DND-41 (cell line): ENCODE measurements around the gene ARF4.
A peak's percentile ranks its signal among the peaks of the same experiment; 100 is the strongest.

Experiments
- ATAC-seq: fragments of 200-7000 bp; cut with Tn5 transposase; 3 replicates; pipeline ENCODE4 v1.9.1; 2021; ENCODE audit warnings: low read depth; ENCODE audit not compliant: insufficient read depth
- DNase-seq: peaks from one replicate; pipeline ENCODE4 v3.0.0-alpha.2; 2020
- H2AFZ ChIP-seq: 2 replicates; pipeline ENCODE4 v1.6.0; 2012; ENCODE audit warnings: low read depth, low read length
- H3K27ac ChIP-seq: 2 replicates; pipeline ENCODE4 v1.5.1; 2012; ENCODE audit warnings: low read length, inconsistent platforms
- H3K27me3 ChIP-seq: fragments of 200-600 bp; sonication (generic); 2 replicates; pipeline ENCODE4 v1.6.0; 2012; ENCODE audit warnings: low read length, mild to moderate bottlenecking, inconsistent platforms; ENCODE audit not compliant: insufficient read depth, poor library complexity
- H3K36me3 ChIP-seq: 2 replicates; pipeline ENCODE4 v1.5.1; 2012; ENCODE audit warnings: low read length, inconsistent platforms; ENCODE audit not compliant: insufficient read depth
- H3K4me1 ChIP-seq: 2 replicates; pipeline ENCODE4 v1.5.1; 2012; ENCODE audit warnings: mild to moderate bottlenecking, low read length; ENCODE audit not compliant: insufficient read depth
- H3K4me2 ChIP-seq: 2 replicates; pipeline ENCODE4 v1.6.0; 2012; ENCODE audit warnings: mild to moderate bottlenecking, moderate library complexity, low read length, inconsistent platforms; ENCODE audit not compliant: insufficient read depth
- H3K4me3 ChIP-seq, 2 experiments: fragments of 200-600 bp in 1 of 2; shearing (Covaris generic) in 1 of 2; 2 replicates each; pipeline ENCODE4 v1.5.1; 2012 to 2016; ENCODE audit warnings: inconsistent platforms in 2 of 2, low read length in 2 of 2, mild to moderate bottlenecking in 2 of 2, low read depth in 1 of 2, moderate library complexity in 1 of 2
- H3K79me2 ChIP-seq: 2 replicates; pipeline ENCODE4 v1.6.0; 2012; ENCODE audit warnings: low read length, inconsistent platforms; ENCODE audit not compliant: insufficient read depth
- H3K9ac ChIP-seq: 2 replicates; pipeline ENCODE4 v1.6.0; 2012; ENCODE audit warnings: low read depth, mild to moderate bottlenecking, inconsistent platforms, low read length, moderate library complexity
- H3K9me3 ChIP-seq: 2 replicates; pipeline ENCODE4 v1.5.1; 2012; ENCODE audit warnings: low read length, moderate library complexity, mild to moderate bottlenecking, inconsistent platforms; ENCODE audit not compliant: insufficient read depth, severe bottlenecking
- H4K20me1 ChIP-seq: 2 replicates; pipeline ENCODE4 v1.6.0; 2012; ENCODE audit warnings: low read length; ENCODE audit not compliant: insufficient read depth
- EZH2 ChIP-seq: IDR thresholded peaks from 3 replicates; pipeline ENCODE4 v1.6.1; 2012; ENCODE audit warnings: borderline replicate concordance, low read depth, mild to moderate bottlenecking, moderate library complexity, low read length, inconsistent platforms; ENCODE audit not compliant: severe bottlenecking
- TF ChIP-seq, protein P1 (sequence below): IDR thresholded peaks from 2 replicates; pipeline ENCODE4 v1.5.1; 2012; ENCODE audit warnings: borderline replicate concordance, low read length, moderate library complexity, mild to moderate bottlenecking; ENCODE audit not compliant: poor library complexity, severe bottlenecking; ENCODE audit errors: extremely low read depth

The ARF4 gene

GRCh38 chr3:57597127-57597923, at the start of gene ARF4:
Gene ARF4 (minus strand): TSS chr3:57597344. CDS start chr3:57597140, 204 bp downstream.
- peak within 1 kb of the TSS; percentile 96 for H2AFZ ChIP-seq
- H3K9ac ChIP-seq = peak within 1 kb of the TSS; percentile 74
- no peaks in the 10 kb centered on the region for H3K9me3 ChIP-seq
- H3K4me3 ChIP-seq = peak within 1 kb of the TSS; percentile 83 to 87
- peak; percentile 100 for DNase-seq
- peaks cover 48% of the 10 kb centered on the region for H3K4me1 ChIP-seq
- no peaks in the 10 kb centered on the region for H3K27me3 ChIP-seq
- H3K4me2 ChIP-seq = peak within 1 kb of the TSS; percentile 73
- ATAC-seq = peak; percentile 93
- TF ChIP-seq, protein P1, sequence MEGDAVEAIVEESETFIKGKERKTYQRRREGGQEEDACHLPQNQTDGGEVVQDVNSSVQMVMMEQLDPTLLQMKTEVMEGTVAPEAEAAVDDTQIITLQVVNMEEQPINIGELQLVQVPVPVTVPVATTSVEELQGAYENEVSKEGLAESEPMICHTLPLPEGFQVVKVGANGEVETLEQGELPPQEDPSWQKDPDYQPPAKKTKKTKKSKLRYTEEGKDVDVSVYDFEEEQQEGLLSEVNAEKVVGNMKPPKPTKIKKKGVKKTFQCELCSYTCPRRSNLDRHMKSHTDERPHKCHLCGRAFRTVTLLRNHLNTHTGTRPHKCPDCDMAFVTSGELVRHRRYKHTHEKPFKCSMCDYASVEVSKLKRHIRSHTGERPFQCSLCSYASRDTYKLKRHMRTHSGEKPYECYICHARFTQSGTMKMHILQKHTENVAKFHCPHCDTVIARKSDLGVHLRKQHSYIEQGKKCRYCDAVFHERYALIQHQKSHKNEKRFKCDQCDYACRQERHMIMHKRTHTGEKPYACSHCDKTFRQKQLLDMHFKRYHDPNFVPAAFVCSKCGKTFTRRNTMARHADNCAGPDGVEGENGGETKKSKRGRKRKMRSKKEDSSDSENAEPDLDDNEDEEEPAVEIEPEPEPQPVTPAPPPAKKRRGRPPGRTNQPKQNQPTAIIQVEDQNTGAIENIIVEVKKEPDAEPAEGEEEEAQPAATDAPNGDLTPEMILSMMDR = peak; percentile 55
- no peak for TF ChIP-seq EZH2
- H3K36me3 ChIP-seq = peaks cover 15% of the 10 kb centered on the region
- peak within 1 kb of the TSS; percentile 89 for H3K27ac ChIP-seq
- peaks cover 39% of the 10 kb centered on the region for H4K20me1 ChIP-seq
- H3K79me2 ChIP-seq = peaks cover 68% of the 10 kb centered on the region

DNA sequence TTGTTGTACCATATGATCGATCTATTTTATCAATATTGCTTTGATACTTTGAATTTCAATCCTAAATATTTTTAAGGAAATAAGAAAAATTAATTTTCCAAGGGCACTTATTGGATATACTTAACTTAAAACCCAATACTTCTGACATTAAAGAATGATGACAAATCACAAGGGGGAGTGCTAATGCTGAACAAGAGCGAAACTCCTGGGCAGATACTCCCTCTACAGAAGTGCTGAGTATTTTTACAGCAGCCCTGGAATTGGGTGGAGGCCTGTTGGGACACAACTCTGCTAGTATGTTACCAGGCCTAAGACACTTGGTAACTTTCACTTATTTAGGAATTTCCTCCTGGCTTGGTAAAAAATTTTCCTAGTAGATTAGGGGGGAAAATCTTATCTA, 49.6 kb upstream of the ARF4 start:
- Histone ChIP-seq H3K4me2 (no peak overlapping the region), H3K27me3 (no peaks in the 10 kb centered on the region), H3K9ac (no peak overlapping the region), H3K9me3 (no peaks in the 10 kb centered on the region), H3K36me3 (peaks cover 83% of the 10 kb centered on the region), H3K4me3 (no peak overlapping the region), H3K79me2 (peaks cover 20% of the 10 kb centered on the region), H3K27ac (no peak overlapping the region), H3K4me1 (no peaks in the 10 kb centered on the region), H4K20me1 (peaks cover 6% of the 10 kb centered on the region), H2AFZ (no peak overlapping the region)
- DNase-seq = no peak
- no peak for ATAC-seq
- TF ChIP-seq, protein P1 = no peak
- no peak for TF ChIP-seq EZH2

DNA sequence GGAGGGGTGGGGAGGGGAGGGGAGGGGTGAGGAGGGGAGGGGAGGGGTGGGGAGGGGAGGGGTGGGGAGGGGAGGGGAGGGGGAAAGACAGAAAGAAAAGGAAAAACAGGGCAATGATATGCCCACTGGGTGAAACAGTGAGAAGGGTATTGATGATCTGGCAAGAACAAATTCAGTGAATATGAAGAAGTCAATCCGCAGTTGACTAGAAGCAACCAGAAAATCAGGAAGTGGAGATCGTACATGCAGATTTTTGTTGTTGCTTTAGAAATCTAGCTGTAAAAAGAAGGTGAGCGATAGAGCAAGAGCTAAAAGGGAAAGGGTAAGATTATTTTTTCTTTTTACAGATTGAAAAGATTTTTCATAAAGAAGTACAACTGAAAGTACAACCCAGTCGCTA, 47.6 kb upstream of the ARF4 start:
- no peak overlapping the region for H2AFZ ChIP-seq
- peaks cover 14% of the 10 kb centered on the region for H3K79me2 ChIP-seq
- TF ChIP-seq EZH2 = no peak
- TF ChIP-seq, protein P1 = no peak
- DNase-seq (no peak), ATAC-seq (no peak)
- no peak overlapping the region for H3K9ac ChIP-seq
- no peak overlapping the region for H3K27ac ChIP-seq
- H3K4me3 ChIP-seq = no peak overlapping the region
- H4K20me1 ChIP-seq = peaks cover 6% of the 10 kb centered on the region
- no peak overlapping the region for H3K4me2 ChIP-seq
- H3K27me3 ChIP-seq = no peaks in the 10 kb centered on the region
- no peaks in the 10 kb centered on the region for H3K9me3 ChIP-seq
- no peaks in the 10 kb centered on the region for H3K4me1 ChIP-seq
- H3K36me3 ChIP-seq = peaks cover 80% of the 10 kb centered on the region
